ENCODE results near the gene AKR1C1.
"Not testable (repeated sequence)": the region's sequence is repeated elsewhere in the genome, so short reads cannot be mapped to it uniquely, and the experiment has no call there.

The AKR1C1 gene

DNA sequence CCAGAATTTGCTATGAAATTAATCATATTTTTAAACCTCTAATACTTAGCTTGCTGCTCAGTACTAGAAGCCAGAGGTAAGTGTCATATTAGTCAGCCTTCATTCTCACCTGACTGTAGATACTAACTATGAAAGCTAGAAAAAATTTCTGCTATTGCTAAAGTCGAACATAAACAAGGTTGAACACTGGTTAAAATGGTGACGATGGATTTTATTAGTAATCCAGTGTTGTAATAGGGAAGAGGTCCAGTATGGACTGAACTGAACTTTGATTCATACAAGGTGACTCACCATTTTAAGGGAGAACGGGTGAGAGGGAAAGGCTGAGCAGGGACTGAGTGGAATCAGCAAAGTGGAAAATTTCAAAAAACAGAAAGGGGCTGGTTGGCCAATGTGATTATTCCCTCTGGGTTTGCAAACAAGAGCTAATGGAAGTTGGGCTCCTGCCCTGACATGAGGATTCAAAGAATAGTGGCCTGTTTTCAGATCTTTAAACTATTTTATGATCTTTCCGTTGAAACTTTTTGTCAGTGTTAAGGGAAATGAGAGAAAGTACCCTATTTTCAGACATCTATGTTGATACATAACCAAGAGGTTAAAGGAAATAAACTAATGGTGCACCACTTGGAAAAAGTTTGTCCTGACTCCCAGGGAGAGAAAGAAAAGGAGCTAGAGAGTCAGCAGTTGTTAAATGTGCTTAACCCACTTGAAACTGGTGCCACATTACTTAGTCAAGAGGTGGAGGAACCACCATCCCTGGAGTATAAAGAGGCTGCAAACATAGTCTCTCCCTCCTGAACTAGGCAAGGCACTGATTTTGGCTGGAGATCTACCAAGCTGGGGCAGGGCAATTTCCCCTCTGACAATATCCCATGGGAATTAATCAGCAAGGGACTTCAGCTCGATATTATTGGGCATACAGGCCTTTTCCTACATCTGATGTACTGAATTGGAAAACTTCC is 15.3 kb upstream of the AKR1C1 start:
- DNase-seq, result no peak

DNA sequence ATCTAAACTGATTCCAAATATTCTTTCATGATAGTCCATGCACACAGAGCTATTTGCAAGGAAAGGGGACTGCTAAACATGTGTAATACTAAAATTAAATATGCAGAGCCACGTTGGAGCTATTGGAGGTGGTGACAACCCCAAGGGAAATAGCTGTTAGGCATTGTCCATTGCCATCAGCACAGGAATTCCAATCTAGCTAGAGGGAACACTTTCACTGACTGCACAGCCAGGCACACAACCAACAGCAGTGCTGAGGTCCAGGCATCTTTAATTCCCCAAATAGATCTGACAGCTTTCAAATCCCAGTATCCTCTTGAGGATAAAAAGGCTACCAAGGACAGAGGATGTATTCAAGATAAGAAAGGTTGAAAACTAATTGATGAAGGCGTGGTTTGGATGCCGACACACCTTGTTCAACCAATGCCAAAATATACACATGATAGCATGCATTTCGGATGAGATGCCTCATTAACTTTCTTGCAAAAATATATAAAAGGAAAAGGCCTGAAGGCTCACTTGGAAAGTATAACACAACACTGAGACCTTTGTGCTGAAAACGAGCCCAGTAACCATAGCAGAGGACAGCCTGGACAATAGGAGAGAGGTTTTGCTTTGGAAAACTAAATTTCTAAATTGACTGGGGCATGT is 11.6 kb upstream of the AKR1C1 start:
- not testable (repeated sequence) for DNase-seq

DNA sequence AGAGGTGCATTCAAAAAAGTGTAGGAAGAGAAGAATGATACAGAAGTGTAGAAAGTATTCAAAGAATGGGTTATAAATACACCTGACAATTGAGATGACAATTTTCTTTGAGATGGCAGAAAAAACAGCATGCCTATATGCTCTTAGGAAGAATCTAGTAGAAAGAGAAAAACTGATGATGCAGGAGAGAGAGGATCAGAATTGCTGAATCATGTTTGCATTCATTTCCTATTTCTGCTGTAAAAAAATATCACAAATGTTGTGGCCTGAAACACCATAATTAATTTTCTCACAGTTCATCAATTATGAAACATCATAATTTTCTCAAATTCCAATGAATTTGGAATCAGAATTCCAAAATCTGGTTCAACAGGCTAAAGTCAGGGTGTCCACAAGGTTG is 9.8 kb upstream of the AKR1C1 start:
- DNase-seq, result no peak

DNA sequence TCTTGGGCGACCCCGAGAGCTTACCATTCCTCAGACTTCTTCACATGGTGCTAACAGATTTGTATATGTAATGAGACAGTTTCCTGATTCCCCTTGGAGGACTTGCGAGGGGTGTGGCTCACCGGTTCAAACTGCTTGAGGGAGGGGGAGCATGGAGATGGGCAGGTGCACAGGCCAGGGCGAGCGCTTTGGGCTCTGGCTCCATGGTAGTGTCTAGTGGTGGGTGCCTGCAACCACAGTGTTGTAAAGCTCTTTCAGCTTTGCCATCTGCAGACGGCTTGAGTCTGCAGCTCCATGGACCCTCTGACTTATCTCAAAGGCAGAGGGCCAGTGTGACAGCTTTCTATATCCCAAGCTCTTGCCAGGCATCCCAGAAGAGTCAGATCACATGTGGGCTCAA is 7.1 kb upstream of the AKR1C1 start:
- not testable (repeated sequence) for DNase-seq

DNA sequence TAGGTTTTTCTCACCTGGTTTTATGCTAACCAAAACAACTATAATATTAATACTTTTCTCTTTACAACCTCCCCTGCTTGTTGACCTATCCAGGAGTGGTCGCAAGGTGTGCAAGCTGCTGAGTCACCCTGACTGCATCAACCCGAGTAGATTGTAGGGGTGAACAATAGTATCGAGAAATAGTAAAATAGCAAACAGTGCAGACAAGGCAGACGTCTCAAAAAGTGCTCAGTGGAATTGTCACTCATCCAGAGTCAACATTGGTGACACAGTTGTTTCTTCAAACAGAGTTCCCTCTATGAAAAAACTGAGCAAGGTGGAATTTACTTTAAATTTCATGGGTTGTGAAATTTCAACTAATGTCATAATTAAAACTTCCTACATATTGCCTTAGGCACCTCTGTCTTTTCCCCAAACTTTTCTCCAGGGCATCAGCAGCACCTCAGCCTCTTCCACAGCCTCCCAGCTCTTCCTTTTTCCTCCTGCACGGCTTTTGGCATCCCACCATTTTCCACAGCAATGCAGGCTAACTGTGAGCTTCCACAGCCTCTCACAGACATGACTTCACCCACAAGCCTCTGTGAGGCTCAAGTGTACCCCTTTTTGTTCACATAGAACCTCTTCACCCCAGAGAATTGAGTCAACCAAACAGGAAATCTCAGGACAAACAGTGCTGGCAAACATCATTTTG is 6.1 kb upstream of the AKR1C1 start:
- not testable (repeated sequence) for DNase-seq

DNA sequence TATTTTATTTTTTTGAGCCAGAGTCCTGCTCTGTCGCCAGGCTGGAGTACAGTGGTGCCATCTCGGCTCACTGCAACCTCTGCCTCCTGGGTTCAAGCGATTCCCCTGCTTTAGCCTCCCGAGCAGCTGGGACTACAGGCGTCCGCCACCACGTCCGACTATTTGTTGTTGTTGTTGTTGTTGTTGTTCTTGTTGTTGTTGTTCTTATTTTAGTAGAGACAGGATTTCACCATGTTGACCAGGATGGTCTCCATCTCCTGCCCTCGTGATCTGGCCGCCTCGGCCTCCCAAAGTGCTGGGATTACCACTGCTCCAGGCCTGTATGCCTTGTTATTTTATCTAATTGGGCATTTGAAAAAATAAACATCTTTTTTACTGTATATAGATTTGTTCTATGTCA is 1.7 kb upstream of the AKR1C1 start:
- DNase-seq, result not testable (repeated sequence)

DNA sequence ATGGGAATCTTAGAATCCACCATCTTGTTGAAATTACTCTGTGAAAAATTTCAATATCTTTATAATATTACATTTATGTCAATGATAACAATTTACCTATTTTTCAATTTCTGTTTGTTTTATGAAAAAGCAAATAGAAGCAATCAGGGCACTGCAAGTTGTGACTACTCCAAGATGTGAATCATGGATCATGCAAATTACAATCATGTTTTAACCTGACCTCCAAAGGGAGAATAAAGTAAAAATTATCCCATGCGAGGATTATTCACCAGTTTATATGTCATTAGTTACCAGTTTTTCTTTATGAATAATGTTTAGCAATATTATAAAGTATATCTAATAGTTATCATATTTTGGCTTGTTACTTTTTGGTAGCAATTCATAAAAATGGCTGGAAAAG is 907 bp upstream of the AKR1C1 start:
- DNase-seq, result not testable (repeated sequence)

DNA sequence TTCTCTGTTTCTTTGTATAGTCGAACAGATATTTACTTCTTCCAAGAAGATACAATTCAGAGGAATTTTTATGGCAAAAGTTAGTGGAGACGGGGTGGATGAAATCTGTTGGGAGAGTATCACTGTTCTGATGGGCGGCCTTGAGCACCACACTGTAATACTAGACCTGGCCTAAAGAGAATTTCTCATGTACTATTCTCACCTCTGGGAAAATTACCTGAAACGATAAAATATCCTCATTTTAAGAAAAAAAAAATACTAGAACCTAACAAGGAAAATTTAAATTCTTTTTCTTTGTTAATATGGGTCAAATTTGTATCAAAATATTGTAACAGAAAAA is 570 bp downstream of the AKR1C1 start:
- DNase-seq, result not testable (repeated sequence)

DNA sequence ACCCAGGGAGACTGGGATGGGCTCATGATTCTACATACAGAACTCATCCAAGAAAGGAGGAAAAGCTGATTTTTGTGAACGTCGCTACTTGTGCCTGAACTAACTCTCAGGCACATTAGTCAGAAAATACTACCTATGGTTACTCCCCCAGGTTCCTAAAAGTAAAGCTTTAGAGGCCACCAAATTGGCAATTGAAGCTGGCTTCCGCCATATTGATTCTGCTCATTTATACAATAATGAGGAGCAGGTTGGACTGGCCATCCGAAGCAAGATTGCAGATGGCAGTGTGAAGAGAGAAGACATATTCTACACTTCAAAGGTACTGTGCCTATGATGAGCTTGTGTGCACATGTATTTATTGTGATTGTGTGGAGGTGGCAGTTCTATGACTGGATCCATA is 2.5 kb downstream of the AKR1C1 start:
- DNase-seq, result not testable (repeated sequence)

DNA sequence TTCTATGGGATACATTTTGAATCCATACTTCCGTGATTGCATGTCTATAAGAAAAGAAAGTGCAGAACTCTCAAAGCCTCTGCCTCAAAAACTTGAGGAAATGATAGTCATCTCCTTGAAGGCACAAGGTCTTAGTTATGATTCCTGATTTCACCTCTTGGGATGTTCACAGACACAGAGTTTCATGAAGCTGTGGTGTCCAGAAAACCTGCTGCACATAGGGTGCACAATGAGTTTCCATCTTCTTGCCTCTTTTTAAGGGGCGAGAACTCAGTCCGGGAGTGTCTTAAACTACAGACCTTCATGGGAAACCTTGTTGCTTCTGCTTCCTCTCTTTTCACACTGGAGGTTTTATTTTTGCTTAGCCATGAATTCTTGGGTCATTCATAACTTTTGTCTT is 4.0 kb downstream of the AKR1C1 start:
- DNase-seq, result not testable (repeated sequence)

DNA sequence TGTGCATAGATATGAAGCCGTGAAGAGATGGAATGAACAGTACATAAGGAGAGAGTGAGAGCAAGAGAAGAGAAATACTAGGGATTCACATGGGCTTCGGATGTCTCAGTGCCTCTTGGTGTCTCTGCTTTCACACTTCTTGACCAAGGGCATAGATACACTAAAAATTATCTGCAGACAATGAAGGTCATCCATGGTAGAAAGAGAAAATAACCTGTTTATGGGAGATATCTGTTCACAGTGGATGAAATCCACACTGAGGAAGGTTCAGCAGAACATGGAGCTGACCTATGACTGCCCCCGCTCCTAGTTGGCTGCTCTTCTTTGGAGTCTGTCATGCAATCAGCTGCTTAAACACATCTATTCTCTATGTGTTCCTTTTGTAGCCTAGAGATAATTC is 6.1 kb downstream of the AKR1C1 start:
- not testable (repeated sequence) for DNase-seq

DNA sequence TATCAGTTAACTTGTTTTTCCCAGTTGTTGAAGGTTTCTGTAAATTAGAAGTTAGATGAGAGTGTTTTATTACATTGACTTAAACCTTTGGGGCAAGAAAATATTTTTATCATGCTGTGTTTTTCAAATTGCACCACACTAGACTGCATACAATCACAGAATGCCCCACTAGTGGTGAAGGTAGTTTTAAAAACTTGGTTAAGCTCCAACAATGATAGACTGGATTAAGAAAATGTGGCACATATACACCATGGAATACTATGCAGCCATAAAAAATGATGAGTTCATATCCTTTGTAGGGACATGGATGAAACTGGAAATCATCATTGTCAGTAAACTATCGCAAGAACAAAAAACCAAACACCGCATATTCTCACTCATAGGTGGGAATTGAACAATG is 7.1 kb downstream of the AKR1C1 start:
- not testable (repeated sequence) for DNase-seq

DNA sequence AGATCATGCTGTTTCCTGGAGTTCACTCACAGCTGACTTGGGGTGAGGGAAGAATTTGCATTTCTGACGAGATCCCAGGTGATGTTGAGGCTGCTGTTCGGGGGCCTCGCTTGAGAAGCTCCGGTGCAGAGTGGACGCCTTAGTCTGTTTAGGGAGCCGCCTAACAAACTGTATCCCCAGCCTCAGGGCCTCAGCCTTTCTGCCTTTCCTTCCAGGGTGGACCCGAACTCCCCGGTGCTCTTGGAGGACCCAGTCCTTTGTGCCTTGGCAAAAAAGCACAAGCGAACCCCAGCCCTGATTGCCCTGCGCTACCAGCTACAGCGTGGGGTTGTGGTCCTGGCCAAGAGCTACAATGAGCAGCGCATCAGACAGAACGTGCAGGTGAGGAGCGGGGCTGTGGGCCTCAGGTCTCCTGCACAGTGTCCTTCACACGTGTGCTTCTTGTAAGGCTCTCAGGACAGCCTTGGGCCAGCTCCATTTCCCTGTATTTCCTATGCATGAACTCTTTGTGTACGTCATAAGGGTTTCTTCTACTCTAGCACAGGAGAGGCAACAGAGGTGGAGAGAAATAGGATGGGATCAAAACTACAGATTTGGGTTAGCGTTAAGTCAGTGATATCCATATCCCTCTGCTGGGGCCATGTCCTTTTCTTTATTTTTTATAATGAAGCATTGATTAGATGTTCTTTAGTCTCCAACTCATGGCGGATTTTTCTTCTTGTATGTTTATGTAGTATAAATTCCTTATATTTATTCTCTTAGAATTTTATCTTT is 9.3 kb downstream of the AKR1C1 start:
- DNase-seq, result not testable (repeated sequence)

DNA sequence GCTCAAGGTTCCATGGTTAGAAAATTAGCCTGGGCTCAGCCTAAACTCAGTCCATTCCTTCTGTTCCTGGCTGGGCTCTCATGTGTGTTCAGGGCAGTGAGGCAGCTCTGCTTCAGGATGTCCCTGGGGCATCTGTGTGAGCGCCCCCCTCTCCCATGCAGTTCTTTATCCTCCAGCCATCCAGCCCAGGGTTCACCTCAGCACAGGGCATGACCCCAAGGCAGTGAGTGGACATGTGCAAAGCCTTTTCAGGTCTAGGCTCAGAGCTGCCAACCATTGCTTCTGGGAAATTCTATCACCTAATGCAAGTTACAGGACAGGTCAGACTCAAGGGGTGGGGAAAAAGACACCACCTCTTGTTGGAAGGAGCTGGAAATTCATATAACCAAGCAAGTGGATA is 10.1 kb downstream of the AKR1C1 start:
- DNase-seq, result not testable (repeated sequence)

DNA sequence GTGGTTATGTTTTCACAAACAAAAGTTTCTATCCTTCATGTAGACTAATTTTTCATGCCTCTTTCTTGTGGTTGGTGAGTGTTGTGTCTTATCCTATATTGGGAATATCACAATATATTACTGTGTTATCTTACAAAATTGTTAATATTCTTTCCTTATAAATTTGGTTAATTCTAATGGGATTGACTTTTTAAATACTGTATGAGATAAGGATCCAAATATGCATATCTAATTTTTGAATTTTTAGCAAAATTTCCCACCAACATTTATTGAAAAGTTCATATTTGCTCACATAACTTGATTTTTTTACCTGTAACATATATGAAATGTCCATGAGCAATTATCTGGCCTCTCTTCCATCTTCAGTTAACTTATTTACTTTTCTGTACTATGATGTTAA is 11.2 kb downstream of the AKR1C1 start:
- not testable (repeated sequence) for DNase-seq

DNA sequence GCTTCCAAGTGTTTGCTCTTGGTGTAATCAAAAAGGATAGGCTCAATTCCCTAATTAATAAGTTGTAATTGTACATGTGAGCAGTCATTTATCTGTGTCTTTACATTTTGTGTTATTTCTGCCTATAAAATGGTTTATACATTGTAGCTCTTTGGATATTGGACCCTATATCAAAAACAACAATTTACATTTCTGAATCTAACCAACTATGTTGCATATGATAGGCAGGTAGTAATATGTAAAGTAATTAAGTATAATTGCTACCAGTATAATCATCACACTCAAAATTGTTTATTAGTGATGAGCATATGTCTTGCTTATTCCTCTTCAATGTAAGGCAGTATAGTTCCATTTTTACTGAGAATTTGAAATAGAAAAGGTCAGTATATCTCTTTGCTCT is 13.8 kb downstream of the AKR1C1 start:
- DNase-seq, result no peak

DNA sequence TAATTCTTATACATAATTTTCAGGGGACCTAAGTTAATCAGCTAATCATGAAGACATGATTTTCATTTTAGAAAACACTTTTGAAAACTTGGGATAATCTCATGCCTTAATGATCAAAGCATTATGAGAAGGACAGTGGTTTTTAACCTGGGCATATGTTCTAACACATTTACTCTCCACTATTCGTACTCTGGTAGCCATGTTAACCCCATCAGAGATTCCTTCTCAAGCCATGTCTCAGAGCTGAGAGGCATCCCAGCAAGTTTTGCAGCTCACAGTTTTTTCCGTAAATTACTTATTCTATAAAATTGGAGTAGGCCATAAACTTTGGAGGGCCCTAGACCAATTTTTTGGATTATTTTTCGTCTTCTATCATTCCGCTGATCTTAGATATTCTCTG is 15.7 kb downstream of the AKR1C1 start:
- DNase-seq, result no peak

DNA sequence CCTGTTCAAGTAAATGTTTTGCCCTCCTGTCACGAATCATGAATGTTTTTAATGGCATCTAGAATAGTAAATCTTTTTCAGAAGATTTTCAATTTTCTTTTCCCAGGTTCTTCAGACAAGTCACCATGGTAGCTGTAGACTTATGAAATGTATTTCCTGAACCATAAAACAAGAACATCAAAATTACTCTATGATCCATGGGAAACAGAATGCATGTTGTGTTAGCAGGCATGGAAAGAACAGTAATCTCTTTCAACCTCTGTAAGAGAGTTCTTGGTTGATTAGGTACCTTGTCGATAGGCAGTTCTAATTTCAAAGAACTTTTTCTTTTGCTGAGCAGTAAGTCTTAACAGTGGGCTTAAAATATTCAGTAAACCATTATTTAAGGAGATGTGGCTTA is 17.6 kb downstream of the AKR1C1 start:
- no peak for DNase-seq

DNA sequence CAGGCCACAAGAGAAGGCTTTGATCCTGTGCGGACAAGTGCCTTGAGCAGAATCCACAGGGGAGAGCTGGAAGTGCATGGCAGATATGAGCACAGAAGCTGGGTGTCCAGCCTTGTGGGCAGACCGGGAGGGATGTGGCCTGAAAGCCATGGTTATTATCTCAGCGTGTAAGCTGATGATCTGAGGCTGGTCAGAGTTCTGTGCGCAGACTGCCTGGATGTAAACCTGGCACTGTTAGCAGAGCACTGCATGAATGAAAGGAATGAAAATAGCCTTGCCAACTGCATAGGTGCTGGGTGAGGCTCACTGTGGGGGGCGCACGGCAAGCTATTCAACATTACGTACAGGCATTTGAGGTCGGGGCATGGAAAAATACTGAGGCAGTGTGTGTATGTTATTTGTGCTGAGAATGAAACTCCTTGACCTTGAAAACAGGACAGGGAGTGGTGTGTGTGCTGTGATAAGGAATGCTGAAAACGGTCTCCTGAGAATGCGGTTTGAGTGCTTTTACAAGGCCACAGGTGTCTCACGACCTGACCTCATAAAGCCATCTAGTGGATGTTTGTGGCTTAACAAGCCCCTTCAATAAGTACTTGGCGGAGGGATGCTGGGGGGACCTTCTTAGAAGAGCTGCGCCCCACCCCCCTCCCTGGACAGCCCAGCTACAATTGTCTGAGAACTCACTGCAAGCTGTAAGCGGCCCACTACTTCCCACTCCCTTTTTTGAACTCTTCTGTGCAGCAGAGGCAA is 18.7 kb downstream of the AKR1C1 start:
- DNase-seq, result no peak

DNA sequence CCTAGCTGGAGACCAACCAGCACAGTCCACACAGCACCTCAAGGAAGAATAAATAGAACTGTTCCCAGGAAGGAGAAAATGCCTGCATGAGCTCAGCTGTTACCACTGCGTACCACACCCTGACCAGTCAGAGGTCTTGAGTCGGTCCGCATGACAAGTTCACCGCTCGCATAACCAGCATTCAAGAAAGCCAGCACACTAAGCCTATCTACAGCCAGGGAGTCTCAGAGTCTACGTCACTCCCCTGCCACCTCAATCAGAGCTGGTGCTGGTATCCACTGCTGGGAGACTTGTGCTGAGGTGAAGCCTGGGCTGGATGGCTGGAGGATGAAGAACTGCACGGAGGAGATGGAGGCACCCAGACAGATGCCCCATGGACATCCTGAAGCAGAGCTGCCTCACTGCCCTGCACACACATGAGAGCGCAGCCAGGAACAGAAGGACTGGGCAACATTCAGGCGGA is 19.6 kb downstream of the AKR1C1 start:
- no peak for DNase-seq

DNA sequence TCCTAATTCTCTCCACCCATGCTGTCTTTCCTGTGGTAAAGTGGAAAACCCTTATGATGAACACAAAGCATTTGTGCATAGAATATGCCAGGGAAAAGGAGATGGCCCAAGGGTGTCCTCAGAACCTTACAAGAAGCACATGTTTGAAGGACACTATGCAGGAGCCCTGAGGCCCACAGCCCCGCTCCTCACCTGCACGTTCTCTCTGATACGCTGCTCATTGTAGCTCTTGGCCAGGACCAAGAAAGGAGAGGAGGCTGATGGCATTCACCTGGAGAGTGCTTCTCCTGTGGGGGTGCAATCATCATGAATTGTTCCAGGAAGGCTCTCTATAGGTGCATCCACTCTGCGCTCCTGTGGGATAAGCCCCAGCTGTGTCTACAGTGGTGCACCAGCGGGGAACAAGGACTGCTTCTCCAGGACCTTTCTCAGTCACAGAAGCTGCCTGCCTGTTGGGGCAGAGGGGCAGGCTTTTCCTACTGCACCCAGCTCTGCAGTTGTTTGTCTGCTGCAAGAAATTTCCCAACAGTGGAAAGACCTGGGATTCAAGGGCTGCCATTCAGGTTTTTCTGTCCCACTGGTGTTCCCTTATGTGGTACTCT is 20.5 kb downstream of the AKR1C1 start:
- DNase-seq, result no peak

DNA sequence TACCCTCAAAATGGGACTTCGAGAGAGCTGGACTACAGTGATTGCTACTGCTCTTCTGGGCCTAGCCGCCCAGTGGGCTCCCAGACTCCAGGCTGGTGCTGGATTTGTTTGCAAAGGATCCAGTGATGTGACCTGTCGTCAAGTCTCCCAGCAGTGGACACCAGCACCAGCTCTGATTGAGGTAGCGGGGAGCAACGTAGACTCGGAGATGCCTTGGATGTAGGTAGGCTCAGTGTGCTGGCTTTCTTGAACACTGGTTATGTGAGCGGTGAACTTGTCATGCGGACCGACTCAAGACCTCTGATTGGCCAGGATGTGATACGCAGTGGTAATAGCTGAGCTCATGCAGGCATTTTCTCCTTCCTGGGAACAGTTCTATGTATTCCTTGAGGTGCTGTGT is 21.0 kb downstream of the AKR1C1 start:
- no peak for DNase-seq
